Mucosa of stomach (tissue), 1 donor: ENCODE results near the gene LRRC4C.
"Not testable (repeated sequence)": the region's sequence is repeated elsewhere in the genome, so short reads cannot be mapped to it uniquely, and the experiment has no call there.

Source experiments
- H3K27me3 ChIP-seq: one replicate; pipeline ENCODE4 v1.7.0; 2013; ENCODE audit warnings: mild to moderate bottlenecking, low read length; ENCODE audit not compliant: control insufficient read depth, insufficient read depth
- H3K36me3 ChIP-seq: one replicate; pipeline ENCODE4 v1.7.0; 2013; ENCODE audit warnings: low read length; ENCODE audit not compliant: control insufficient read depth, insufficient read depth
- H3K4me1 ChIP-seq: one replicate; pipeline ENCODE4 v1.7.0; 2013; ENCODE audit warnings: mild to moderate bottlenecking, low read length; ENCODE audit not compliant: control insufficient read depth, insufficient read depth
- H3K4me3 ChIP-seq: one replicate; pipeline ENCODE4 v1.7.0; 2013; ENCODE audit warnings: low read length
- H3K9ac ChIP-seq: one replicate; pipeline ENCODE4 v1.7.0; 2013; ENCODE audit warnings: mild to moderate bottlenecking, low read length, moderate library complexity
- H3K9me3 ChIP-seq: one replicate; pipeline ENCODE4 v1.7.0; 2013; ENCODE audit warnings: mild to moderate bottlenecking, low read length, moderate library complexity; ENCODE audit not compliant: control insufficient read depth
- donor health status: Pancreatic carcinoma.

Gene LRRC4C

GRCh38 chr11:40877256-40877655 is 582.2 kb downstream of the LRRC4C start:
- H3K9ac ChIP-seq, result no peak overlapping the region
- H3K36me3 ChIP-seq, result no peaks in the 10 kb centered on the region
- H3K9me3 ChIP-seq, result no peaks in the 10 kb centered on the region
- no peaks in the 10 kb centered on the region for H3K27me3 ChIP-seq
- H3K4me1 ChIP-seq, result no peaks in the 10 kb centered on the region
- no peak overlapping the region for H3K4me3 ChIP-seq

GRCh38 chr11:40867991-40868632 is 591.3 kb downstream of the LRRC4C start:
- no peaks in the 10 kb centered on the region for H3K9me3 ChIP-seq
- no peak overlapping the region for H3K9ac ChIP-seq
- no peaks in the 10 kb centered on the region for H3K4me1 ChIP-seq
- H3K4me3 ChIP-seq, result no peak overlapping the region
- H3K27me3 ChIP-seq, result no peaks in the 10 kb centered on the region
- H3K36me3 ChIP-seq, result no peaks in the 10 kb centered on the region

GRCh38 chr11:40857754-40858153 is 601.7 kb downstream of the LRRC4C start:
- not testable (repeated sequence) for H3K9ac ChIP-seq, H3K4me3 ChIP-seq, H3K27me3 ChIP-seq, H3K9me3 ChIP-seq, H3K4me1 ChIP-seq, H3K36me3 ChIP-seq

GRCh38 chr11:40842750-40843339 is 616.6 kb downstream of the LRRC4C start:
- no peaks in the 10 kb centered on the region for H3K9me3 ChIP-seq
- H3K4me1 ChIP-seq, result no peaks in the 10 kb centered on the region
- H3K4me3 ChIP-seq, result no peak overlapping the region
- no peaks in the 10 kb centered on the region for H3K36me3 ChIP-seq
- no peak overlapping the region for H3K9ac ChIP-seq
- no peaks in the 10 kb centered on the region for H3K27me3 ChIP-seq

GRCh38 chr11:40841231-40841630 is 618.2 kb downstream of the LRRC4C start:
- Histone ChIP-seq H3K4me3 (no peak overlapping the region), H3K27me3 (no peaks in the 10 kb centered on the region), H3K9me3 (no peaks in the 10 kb centered on the region), H3K4me1 (no peaks in the 10 kb centered on the region), H3K9ac (no peak overlapping the region), H3K36me3 (no peaks in the 10 kb centered on the region)

GRCh38 chr11:40838181-40838683 is 621.2 kb downstream of the LRRC4C start:
- H3K4me3 ChIP-seq, result no peak overlapping the region
- H3K4me1 ChIP-seq, result no peaks in the 10 kb centered on the region
- no peak overlapping the region for H3K9ac ChIP-seq
- H3K27me3 ChIP-seq, result no peaks in the 10 kb centered on the region
- no peaks in the 10 kb centered on the region for H3K9me3 ChIP-seq
- no peaks in the 10 kb centered on the region for H3K36me3 ChIP-seq

- Histone ChIP-seq H3K27me3 (no peaks in the 10 kb centered on the region), H3K4me1 (no peaks in the 10 kb centered on the region), H3K36me3 (no peaks in the 10 kb centered on the region), H3K9ac (no peak overlapping the region), H3K9me3 (no peaks in the 10 kb centered on the region), H3K4me3 (no peak overlapping the region)
Observed at GRCh38 chr11:40827116-40827515, 632.3 kb downstream of the LRRC4C start.

- no peak overlapping the region for H3K4me3 ChIP-seq
- no peaks in the 10 kb centered on the region for H3K36me3 ChIP-seq
- no peaks in the 10 kb centered on the region for H3K9me3 ChIP-seq
- H3K9ac ChIP-seq, result no peak overlapping the region
- no peaks in the 10 kb centered on the region for H3K27me3 ChIP-seq
- H3K4me1 ChIP-seq, result no peaks in the 10 kb centered on the region
Observed at GRCh38 chr11:40826601-40827000, 632.9 kb downstream of the LRRC4C start.

GRCh38 chr11:40825201-40825834 is 634.1 kb downstream of the LRRC4C start:
- H3K4me3 ChIP-seq, result no peak overlapping the region
- no peaks in the 10 kb centered on the region for H3K27me3 ChIP-seq
- H3K4me1 ChIP-seq, result no peaks in the 10 kb centered on the region
- no peaks in the 10 kb centered on the region for H3K9me3 ChIP-seq
- H3K36me3 ChIP-seq, result no peaks in the 10 kb centered on the region
- H3K9ac ChIP-seq, result no peak overlapping the region

- Histone ChIP-seq H3K36me3 (no peaks in the 10 kb centered on the region), H3K27me3 (no peaks in the 10 kb centered on the region), H3K9me3 (no peaks in the 10 kb centered on the region), H3K4me3 (no peak overlapping the region), H3K9ac (no peak overlapping the region), H3K4me1 (no peaks in the 10 kb centered on the region)
Observed at GRCh38 chr11:40819230-40819629, 640.2 kb downstream of the LRRC4C start.

GRCh38 chr11:40816976-40817375 is 642.5 kb downstream of the LRRC4C start:
- no peaks in the 10 kb centered on the region for H3K4me1 ChIP-seq
- no peak overlapping the region for H3K4me3 ChIP-seq
- no peaks in the 10 kb centered on the region for H3K27me3 ChIP-seq
- H3K9me3 ChIP-seq, result no peaks in the 10 kb centered on the region
- H3K9ac ChIP-seq, result no peak overlapping the region
- H3K36me3 ChIP-seq, result no peaks in the 10 kb centered on the region

GRCh38 chr11:40797981-40798380 is 661.5 kb downstream of the LRRC4C start:
- Histone ChIP-seq H3K36me3 (no peaks in the 10 kb centered on the region), H3K9ac (no peak overlapping the region), H3K4me1 (no peaks in the 10 kb centered on the region), H3K9me3 (no peaks in the 10 kb centered on the region), H3K4me3 (no peak overlapping the region), H3K27me3 (no peaks in the 10 kb centered on the region)
